DOHH2 (cell line): ENCODE measurements around the gene SRMS.

Experiments used
- CTCF ChIP-seq: fragments of 200-600 bp; sonication (generic); IDR thresholded peaks from one replicate; pipeline ENCODE4 v1.5.1; 2014; ENCODE audit warnings: antibody characterized with exemption, mild to moderate bottlenecking, low read depth, low read length; ENCODE audit not compliant: poor library complexity, severe bottlenecking
- EZH2phosphoT487 ChIP-seq: fragments of 200-600 bp; sonication (generic); IDR thresholded peaks from 2 replicates; pipeline ENCODE4 v1.6.1; 2017; ENCODE audit warnings: borderline replicate concordance, mild to moderate bottlenecking, antibody characterized with exemption, low read length, moderate library complexity, mixed read lengths

DNA sequence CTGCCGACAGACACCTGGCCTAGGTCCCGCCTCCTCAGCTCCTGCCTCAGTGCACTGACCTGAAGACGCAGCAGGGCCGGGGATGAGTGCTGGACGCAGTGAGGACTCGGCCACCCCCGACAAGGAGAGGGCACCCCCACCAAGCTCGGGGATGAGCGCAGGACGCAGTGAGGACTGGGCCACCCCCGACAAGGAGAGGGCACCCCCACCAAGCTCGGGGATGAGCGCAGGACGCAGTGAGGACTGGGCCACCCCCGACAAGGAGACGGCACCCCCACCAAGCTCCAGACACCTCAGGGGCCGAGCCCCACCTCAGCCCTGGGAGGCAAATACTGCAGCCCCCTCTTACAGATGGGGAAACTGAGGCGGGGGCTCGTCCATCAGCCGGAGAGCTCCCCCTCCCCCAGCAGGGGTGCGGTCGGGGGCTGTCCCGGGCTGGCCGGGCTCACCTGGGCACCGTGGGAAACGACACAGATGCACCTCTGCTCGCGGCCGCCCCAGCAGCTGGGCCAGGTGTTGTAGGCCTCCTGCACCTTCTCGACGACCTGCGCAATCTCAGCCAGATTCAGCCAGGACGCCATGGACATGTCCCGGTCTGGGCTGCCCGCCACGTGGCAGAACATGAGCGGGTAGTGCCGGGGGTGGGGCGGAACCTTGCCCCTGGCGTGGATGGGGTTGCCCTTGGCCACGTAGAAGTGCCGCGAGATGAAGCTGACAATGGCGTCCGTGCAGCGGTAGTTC is 19.0 kb upstream of the SRMS start:
- no peak for TF ChIP-seq CTCF
- TF ChIP-seq EZH2phosphoT487 = no peak
